Activated naive CD8-positive, alpha-beta T cell (primary cell): ENCODE results near the gene CCDC85C.

Experiments used
- H3K27ac Mint-ChIP-seq: one replicate; pipeline ENCODE4 v1.8.0; 2021; ENCODE audit warnings: mixed read lengths
- H3K27me3 Mint-ChIP-seq: one replicate; pipeline ENCODE4 v1.8.0; 2021; ENCODE audit warnings: mixed read lengths
- H3K36me3 Mint-ChIP-seq: one replicate; pipeline ENCODE4 v1.8.0; 2021; ENCODE audit warnings: mixed read lengths
- H3K4me1 Mint-ChIP-seq: one replicate; pipeline ENCODE4 v1.8.0; 2021; ENCODE audit warnings: low read depth, mixed read lengths
- H3K4me3 Mint-ChIP-seq: one replicate; pipeline ENCODE4 v1.8.0; 2021; ENCODE audit warnings: mild to moderate bottlenecking, mixed read lengths
- H3K9me3 Mint-ChIP-seq: one replicate; pipeline ENCODE4 v1.8.0; 2021; ENCODE audit warnings: low read depth, mixed read lengths

CCDC85C gene

GRCh38 chr14:99530407-99531155 lies 73.4 kb downstream of the CCDC85C start:
- no peaks in the 10 kb centered on the region for H3K9me3 Mint-ChIP-seq
- no peaks in the 10 kb centered on the region for H3K27me3 Mint-ChIP-seq
- no peak overlapping the region for H3K27ac Mint-ChIP-seq
- no peaks in the 10 kb centered on the region for H3K36me3 Mint-ChIP-seq
- H3K4me3 Mint-ChIP-seq: no peak overlapping the region
- peaks cover 2% of the 10 kb centered on the region for H3K4me1 Mint-ChIP-seq

- H3K4me3 Mint-ChIP-seq: no peak overlapping the region
- no peaks in the 10 kb centered on the region for H3K27me3 Mint-ChIP-seq
- H3K36me3 Mint-ChIP-seq: no peaks in the 10 kb centered on the region
- peaks cover 8% of the 10 kb centered on the region for H3K4me1 Mint-ChIP-seq
- no peak overlapping the region for H3K27ac Mint-ChIP-seq
- H3K9me3 Mint-ChIP-seq: no peaks in the 10 kb centered on the region
Observed at GRCh38 chr14:99529899-99530298, 74.1 kb downstream of the CCDC85C start.

DNA sequence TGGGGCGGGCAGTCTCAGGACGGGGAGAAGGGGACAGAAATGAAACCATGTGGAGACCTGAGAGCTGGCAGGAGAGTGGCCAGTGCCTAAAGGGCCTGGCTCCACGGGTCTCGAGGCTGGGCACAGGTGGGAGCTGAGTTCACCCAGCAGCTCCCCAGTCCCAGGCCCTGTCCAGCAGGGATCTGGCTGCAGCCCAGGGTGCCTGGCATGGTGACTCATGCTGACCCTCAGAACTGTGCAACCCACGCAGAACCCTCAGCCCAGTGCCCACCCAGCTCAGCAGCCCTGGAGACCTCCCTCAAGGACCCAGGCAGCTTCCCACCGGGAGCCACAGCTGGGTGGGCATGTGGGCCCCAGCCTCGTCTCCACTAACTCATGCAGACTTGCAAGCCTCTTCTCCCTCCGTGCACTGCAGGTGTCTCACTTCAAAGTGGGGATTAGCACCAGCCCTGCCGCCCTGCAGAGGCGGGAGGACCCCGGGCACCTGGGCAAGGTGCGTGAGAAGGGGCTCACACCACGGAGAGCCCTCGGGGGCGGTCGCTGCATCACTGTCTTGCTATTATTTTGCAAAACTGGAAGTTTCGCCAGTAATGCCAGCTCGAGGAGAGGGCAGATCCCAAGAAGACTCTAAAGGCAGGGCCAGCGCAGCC lies 76.5 kb downstream of the CCDC85C start:
- Mint-ChIP-seq H3K27me3 (no peaks in the 10 kb centered on the region), H3K27ac (no peak overlapping the region), H3K36me3 (no peaks in the 10 kb centered on the region), H3K4me1 (peaks cover 13% of the 10 kb centered on the region), H3K9me3 (no peaks in the 10 kb centered on the region), H3K4me3 (no peak overlapping the region)

DNA sequence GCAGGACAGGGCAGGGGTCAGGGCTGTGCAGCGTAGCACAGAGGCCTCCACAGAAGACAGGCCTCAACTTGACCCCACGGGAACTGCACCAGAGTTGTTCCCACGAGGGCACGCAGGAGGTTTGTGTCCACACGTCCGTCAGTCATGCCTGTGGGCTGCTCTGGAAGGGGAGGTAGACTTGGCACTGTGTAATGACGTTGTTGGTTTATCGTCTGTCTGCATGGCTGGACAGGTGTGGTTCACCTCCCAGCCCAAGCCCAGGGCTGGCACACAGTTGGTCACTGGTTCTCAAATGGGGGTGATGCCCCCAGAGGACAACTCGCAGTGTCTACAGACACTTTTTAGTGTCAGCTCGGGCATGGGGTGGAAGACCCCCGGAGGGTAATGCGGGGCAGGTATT lies 77.0 kb downstream of the CCDC85C start:
- Mint-ChIP-seq H3K27ac (no peak overlapping the region), H3K9me3 (no peaks in the 10 kb centered on the region), H3K36me3 (no peaks in the 10 kb centered on the region), H3K27me3 (no peaks in the 10 kb centered on the region), H3K4me3 (no peak overlapping the region), H3K4me1 (peaks cover 13% of the 10 kb centered on the region)

- H3K36me3 Mint-ChIP-seq: no peaks in the 10 kb centered on the region
- peaks cover 13% of the 10 kb centered on the region for H3K4me1 Mint-ChIP-seq
- no peaks in the 10 kb centered on the region for H3K27me3 Mint-ChIP-seq
- no peaks in the 10 kb centered on the region for H3K9me3 Mint-ChIP-seq
- H3K4me3 Mint-ChIP-seq: no peak overlapping the region
- H3K27ac Mint-ChIP-seq: no peak overlapping the region
Observed at GRCh38 chr14:99525699-99526080, 78.3 kb downstream of the CCDC85C start.

DNA sequence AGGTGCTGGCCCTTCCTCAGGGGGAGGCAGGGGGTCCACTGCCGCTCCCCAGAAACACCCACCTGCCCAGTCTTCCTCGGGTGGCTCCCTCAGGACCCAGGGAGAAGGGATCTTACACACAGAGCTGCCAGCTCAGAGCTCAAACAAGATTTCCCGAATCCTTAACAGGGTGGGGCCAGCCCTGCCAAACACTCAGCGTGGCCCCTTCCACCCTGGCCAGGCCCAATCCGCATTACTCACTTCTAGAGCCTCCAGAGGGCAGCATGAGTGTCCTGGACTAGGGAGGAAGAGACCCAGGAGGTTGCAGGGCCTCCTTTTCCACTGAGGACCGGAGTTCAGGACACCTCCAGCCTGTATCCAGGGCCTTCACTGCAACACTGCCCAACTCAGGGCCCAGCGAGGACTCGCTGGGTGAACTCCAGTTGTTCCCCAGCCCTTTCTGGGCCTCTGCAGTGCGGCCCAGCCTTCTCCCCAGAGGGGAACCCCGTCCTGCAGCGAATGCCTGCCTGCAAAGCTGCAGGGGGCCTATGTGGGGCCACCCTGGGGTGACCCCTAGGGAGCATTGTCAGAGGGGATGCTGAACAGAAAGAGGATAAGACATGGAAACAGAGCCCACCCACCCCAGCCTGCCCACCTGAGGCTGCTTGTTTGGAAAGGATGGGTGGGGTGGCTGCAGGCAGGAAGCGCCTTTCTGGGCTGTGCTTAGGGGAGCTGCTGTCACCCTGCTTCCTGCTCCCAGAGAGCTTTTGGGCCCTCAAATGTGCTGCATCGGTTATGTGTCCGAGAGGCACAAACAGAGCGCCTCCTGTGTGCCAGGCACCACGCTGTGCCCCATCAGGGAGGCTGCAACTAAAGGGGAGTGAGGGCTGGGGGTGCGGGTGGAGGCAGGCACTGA lies 79.0 kb downstream of the CCDC85C start:
- peak overlapping the region; percentile 49 for H3K4me3 Mint-ChIP-seq
- H3K4me1 Mint-ChIP-seq: peaks cover 13% of the 10 kb centered on the region
- H3K27ac Mint-ChIP-seq: peak overlapping the region; percentile 75
- no peaks in the 10 kb centered on the region for H3K36me3 Mint-ChIP-seq
- no peaks in the 10 kb centered on the region for H3K27me3 Mint-ChIP-seq
- no peaks in the 10 kb centered on the region for H3K9me3 Mint-ChIP-seq

DNA sequence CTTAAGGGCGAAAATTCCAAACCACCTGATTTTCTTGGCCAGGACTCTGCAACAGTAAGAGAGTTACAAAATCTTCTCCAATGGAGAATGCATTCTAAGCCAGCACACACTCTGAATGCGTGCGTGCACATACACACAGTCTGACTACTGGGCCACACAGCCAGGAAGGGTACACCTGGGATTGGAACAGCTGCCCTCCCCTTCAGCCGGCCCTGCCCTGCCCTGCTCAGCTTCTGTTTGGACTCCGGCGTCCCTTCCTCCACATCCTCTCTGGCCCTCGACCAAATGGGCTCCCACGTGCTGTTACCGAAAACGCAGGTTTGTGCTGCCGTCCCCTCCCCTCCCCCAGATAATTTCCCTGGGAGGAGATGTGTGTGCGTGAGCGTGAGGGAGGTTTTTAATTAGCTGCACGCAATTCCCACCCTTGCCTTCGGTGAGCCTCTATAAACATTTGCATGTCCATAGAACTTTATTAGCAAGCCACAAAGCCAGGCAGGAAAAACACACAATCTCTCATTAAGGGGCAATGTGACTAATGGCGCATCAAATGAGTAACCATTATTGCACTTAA lies 79.8 kb downstream of the CCDC85C start:
- Mint-ChIP-seq H3K27ac (no peak overlapping the region), H3K36me3 (no peaks in the 10 kb centered on the region), H3K4me3 (no peak overlapping the region), H3K9me3 (no peaks in the 10 kb centered on the region), H3K27me3 (no peaks in the 10 kb centered on the region), H3K4me1 (peaks cover 13% of the 10 kb centered on the region)

DNA sequence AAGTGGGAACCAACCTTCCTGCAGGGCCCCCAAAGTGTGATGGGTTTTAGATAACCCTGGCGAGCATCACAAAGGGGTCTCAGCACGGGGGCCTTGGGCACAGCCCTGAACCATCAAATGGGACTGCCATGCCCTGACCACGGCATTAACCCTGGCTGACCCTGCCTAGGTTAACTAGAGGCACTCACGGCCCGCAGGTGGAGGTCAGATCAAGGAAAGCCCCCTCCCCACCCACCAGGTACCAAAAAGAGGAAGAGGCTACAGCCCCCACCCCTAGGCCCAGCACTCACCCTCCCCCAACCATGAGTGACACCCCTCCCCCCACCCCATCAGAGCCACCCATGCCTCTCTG lies 80.3 kb downstream of the CCDC85C start:
- H3K4me3 Mint-ChIP-seq: no peak overlapping the region
- no peak overlapping the region for H3K27ac Mint-ChIP-seq
- peaks cover 13% of the 10 kb centered on the region for H3K4me1 Mint-ChIP-seq
- H3K36me3 Mint-ChIP-seq: no peaks in the 10 kb centered on the region
- H3K27me3 Mint-ChIP-seq: no peaks in the 10 kb centered on the region
- no peaks in the 10 kb centered on the region for H3K9me3 Mint-ChIP-seq

DNA sequence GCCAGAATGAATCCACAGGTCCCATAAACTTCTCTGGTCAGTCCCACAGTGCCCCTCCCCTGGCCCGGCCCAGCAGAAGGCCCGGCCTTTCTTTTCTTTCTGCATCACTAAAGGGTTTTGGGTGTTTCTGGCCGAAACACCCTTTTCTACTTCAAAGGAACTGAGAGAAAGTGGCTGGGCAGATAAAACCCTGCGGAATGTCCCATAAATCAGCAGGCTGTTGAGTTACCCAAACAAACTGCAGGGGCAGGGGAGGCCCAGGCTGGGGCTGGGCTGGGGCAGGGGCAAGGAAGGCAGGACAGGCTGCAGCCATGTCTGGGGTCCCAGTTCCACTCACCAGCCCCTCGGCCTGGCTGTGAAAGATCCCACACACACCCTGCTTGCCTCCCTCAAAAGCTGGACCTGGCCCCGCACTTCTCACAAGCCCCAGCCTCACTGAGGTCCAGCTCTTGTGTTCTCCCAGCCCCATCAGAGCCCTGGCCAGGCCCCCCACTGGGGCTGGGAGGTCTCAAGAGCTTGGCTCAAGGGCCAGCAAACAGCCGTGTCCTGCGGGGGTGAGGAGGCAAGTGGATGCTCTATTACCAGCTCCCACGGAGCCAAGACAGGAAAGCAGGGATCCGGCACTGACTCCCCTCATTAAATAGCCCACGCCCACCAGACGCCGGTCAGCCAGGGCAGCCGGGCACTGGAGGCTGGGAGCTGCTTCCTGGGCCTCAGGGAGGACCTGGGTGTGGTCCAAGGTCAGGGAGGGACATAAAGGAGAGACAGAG lies 80.9 kb downstream of the CCDC85C start:
- Mint-ChIP-seq H3K4me1 (peaks cover 13% of the 10 kb centered on the region), H3K4me3 (no peak overlapping the region), H3K9me3 (no peaks in the 10 kb centered on the region), H3K27me3 (no peaks in the 10 kb centered on the region), H3K27ac (no peak overlapping the region), H3K36me3 (no peaks in the 10 kb centered on the region)

DNA sequence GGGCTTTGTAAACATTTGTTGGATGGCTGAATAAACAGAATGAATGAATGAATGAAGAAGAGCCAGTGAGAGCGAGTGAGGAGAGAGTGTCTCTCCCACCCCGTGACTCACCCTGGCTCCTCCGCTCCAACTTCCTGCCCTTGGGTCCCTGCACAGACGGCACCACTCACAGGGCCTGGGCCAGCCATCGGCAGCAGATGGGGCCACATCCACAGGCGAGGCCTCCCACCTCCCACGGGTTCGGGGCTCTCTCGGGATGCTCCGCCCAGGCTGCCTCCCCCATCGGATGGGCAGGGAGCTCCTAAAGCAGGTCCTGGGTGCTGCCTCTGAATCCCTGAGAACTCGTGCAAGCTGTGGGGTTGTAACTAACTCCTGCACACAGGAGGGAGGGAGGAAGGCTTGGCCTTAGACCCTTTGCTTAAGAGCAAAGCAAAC lies 81.5 kb downstream of the CCDC85C start:
- H3K4me1 Mint-ChIP-seq: peaks cover 13% of the 10 kb centered on the region
- H3K27ac Mint-ChIP-seq: no peak overlapping the region
- no peak overlapping the region for H3K4me3 Mint-ChIP-seq
- no peaks in the 10 kb centered on the region for H3K9me3 Mint-ChIP-seq
- H3K27me3 Mint-ChIP-seq: no peaks in the 10 kb centered on the region
- H3K36me3 Mint-ChIP-seq: no peaks in the 10 kb centered on the region

GRCh38 chr14:99522025-99522401 lies 82.0 kb downstream of the CCDC85C start:
- H3K36me3 Mint-ChIP-seq: no peaks in the 10 kb centered on the region
- no peak overlapping the region for H3K27ac Mint-ChIP-seq
- H3K27me3 Mint-ChIP-seq: no peaks in the 10 kb centered on the region
- no peak overlapping the region for H3K4me3 Mint-ChIP-seq
- no peaks in the 10 kb centered on the region for H3K9me3 Mint-ChIP-seq
- H3K4me1 Mint-ChIP-seq: peaks cover 13% of the 10 kb centered on the region

DNA sequence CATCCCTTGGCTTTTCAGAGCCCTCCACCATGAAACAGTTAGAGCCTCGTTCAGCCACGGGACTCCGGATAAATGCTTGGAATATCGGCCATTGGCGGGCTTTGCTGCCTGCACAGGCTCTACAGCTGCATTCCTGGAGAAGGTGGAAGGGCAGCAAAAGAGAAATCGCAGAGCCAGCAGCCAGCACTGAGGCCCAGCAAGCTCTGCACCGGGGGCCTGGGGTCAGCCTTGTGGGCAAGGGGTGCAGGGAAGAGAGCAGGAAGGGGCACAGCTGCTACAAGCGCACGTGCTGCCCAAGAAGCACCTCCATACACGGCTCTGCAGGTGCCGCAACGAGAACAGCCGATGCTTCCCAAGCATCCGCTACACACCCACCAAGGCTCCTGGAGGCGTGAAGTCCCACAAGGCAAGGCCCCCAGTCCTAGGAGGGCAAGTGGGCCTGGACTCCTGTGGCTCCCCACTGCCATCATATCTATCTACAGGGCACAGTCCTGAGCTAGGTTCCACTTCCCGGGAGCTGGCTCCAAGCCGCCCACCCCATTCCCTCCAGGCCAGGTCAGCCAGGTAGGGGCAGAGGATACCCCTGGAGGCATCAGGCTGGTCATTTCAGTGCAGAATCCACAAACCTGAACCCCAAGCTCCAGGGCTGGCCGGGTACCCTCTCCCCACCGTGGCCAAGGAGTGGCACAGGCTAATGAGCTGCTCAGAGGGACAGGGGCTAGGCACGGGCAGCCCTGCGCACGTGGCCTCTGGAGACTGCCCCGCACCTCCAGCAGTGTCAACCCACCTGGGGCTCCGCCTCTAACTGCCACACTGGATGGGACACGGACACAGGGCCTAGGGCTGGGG lies 82.6 kb downstream of the CCDC85C start:
- no peaks in the 10 kb centered on the region for H3K27me3 Mint-ChIP-seq
- H3K27ac Mint-ChIP-seq: no peak overlapping the region
- H3K4me1 Mint-ChIP-seq: peaks cover 13% of the 10 kb centered on the region
- no peaks in the 10 kb centered on the region for H3K9me3 Mint-ChIP-seq
- H3K4me3 Mint-ChIP-seq: no peak overlapping the region
- no peaks in the 10 kb centered on the region for H3K36me3 Mint-ChIP-seq

DNA sequence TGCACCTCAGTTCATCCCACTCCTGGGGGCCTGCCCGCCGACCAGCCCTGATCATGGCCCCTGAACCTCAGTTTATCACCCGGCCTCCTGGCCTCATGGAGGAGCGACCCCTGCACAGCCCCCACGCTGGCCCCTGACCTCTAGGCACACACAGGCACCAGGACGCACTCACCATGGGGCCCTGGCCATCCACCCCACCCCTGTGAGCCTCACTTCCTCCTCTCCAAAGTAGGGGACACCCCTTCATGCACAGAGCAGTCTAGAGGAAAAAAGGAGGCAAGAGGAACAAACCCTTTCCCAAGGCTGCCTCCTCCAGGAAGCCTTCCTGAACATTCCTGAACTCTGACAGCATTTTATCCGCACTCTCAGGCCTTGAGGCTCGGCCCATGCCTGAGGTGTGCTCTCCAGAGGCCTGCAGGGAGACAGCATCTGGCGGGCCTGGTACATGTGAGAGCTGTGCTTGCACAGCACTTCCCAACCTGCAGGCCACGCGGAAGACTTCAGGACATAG lies 83.4 kb downstream of the CCDC85C start:
- Mint-ChIP-seq H3K27ac (no peak overlapping the region), H3K36me3 (no peaks in the 10 kb centered on the region), H3K27me3 (no peaks in the 10 kb centered on the region), H3K4me1 (peaks cover 11% of the 10 kb centered on the region), H3K4me3 (no peak overlapping the region), H3K9me3 (no peaks in the 10 kb centered on the region)
